Stimulated activated effector memory CD8-positive, alpha-beta T cell treated with anti-CD3 and anti-CD28 coated beads, Interleukin-12 subunit alpha, Interleukin-12 subunit beta, amount 100 ng/mL, for 72 hours (primary cell): ENCODE data around the gene ARHGEF25.
A peak's percentile ranks its signal among the peaks of the same experiment; 100 is the strongest.
"Not testable (repeated sequence)": the region's sequence is repeated elsewhere in the genome, so short reads cannot be mapped to it uniquely, and the experiment has no call there.

Experiments
- ATAC-seq: fragments of 150-1000 bp; cut with Tn5 transposase; 2 replicates; pipeline ENCODE4 v1.10.0; 2021
- DNase-seq, 2 donors: peaks; one replicate each; pipeline ENCODE4 v3.0.0; 2021 to 2022; ENCODE audit warnings: low spot score in 2 of 2
- H3K27ac Mint-ChIP-seq: one replicate; pipeline ENCODE4 v1.8.0; 2022; ENCODE audit warnings: mild to moderate bottlenecking, mixed read lengths
- H3K36me3 Mint-ChIP-seq: one replicate; pipeline ENCODE4 v1.8.0; 2022; ENCODE audit warnings: mild to moderate bottlenecking, mixed read lengths
- H3K4me1 Mint-ChIP-seq: one replicate; pipeline ENCODE4 v1.8.0; 2022; ENCODE audit warnings: mixed read lengths
- H3K4me3 Mint-ChIP-seq: one replicate; pipeline ENCODE4 v1.8.0; 2022; ENCODE audit warnings: mild to moderate bottlenecking, mixed read lengths
- H3K9me3 Mint-ChIP-seq: one replicate; pipeline ENCODE4 v1.8.0; 2022; ENCODE audit warnings: mixed read lengths

Gene ARHGEF25

DNA sequence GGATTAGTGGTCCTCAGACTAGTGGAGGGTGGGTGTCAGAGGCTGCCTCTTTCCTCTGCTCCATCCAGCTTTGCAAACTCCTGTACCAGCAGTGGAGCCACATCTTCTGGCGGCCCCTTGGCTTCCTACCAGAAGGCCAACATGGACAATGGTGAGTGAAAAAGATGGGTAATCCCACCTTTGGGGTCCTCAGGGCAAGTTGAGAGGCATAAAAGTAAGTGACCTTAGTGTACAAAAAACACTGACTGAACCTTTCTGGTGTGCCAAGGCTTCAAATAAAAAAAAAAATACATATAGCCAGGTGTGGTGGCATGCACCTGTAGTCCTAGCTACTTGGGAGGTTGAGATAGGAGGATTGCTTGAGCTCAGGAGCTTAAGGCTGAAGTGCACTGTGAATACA, 29.4 kb upstream of the ARHGEF25 start:
- ATAC-seq: no peak
- H3K4me1 Mint-ChIP-seq: peaks cover 8% of the 10 kb centered on the region

GRCh38 chr12:57582440-57582839, 28.8 kb upstream of the ARHGEF25 start:
- Mint-ChIP-seq H3K27ac (no peak overlapping the region), H3K4me1 (peaks cover 8% of the 10 kb centered on the region), H3K36me3 (no peaks in the 10 kb centered on the region), H3K4me3 (no peak overlapping the region), H3K9me3 (no peaks in the 10 kb centered on the region)
- ATAC-seq (no peak), DNase-seq (no peak)

More for the DNA sequence above, 29.4 kb upstream of the ARHGEF25 start:
- Mint-ChIP-seq H3K27ac (no peak overlapping the region), H3K36me3 (no peaks in the 10 kb centered on the region), H3K9me3 (no peaks in the 10 kb centered on the region), H3K4me3 (no peak overlapping the region)
- no peak for DNase-seq

DNA sequence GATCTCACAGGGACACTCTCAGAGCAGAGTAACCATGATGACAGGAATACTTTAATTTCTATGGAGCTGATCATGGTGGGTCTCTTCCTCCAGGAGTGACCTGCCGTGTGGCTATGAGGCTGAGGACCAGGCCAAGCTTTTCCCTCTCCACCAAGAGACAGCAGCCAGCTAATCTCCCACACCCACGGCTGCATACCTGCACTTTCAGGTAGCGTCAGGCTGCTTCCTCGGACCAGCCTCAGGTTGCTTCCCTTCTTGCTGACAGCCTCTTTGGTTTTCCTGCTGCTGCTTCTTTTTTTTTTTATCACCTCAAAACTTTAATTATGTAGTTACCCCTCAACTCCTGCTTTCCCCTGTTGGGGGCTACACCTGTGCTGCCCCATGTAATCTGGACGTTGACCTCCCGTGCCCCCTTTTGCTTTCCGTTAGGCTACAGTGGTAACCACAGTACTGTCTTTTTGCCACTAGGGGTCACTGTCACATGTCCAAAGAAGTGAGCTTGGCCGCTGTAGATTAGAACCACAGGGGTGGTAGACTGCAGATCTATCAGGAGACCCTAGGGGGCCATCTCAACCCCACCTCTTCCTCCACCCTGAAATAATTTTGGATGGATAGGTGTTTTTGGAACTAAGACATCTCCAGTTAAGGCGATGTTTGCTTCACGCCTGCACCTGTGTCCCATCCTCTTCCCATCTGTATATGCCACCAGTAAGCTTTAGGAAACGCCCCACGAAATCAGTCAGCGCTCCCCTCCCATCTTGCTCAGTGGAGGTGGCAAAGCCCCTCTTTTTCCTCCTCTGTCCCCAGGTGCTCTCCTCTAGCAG, 28.0 kb upstream of the ARHGEF25 start:
- Mint-ChIP-seq H3K36me3 (no peaks in the 10 kb centered on the region), H3K9me3 (no peaks in the 10 kb centered on the region), H3K4me3 (no peak overlapping the region), H3K27ac (no peak overlapping the region), H3K4me1 (peaks cover 8% of the 10 kb centered on the region)
- peak; percentile 95 for ATAC-seq
- DNase-seq: peak; percentile 54 to 82

- no peak for ATAC-seq
- Mint-ChIP-seq H3K4me3 (no peak overlapping the region), H3K4me1 (peaks cover 8% of the 10 kb centered on the region)
Observed at GRCh38 chr12:57584050-57584449, 27.2 kb upstream of the ARHGEF25 start.

GRCh38 chr12:57584690-57585089, 26.5 kb upstream of the ARHGEF25 start:
- H3K9me3 Mint-ChIP-seq: no peaks in the 10 kb centered on the region
- ATAC-seq (no peak), DNase-seq (no peak)
- H3K27ac Mint-ChIP-seq: no peak overlapping the region
- no peak overlapping the region for H3K4me3 Mint-ChIP-seq
- H3K36me3 Mint-ChIP-seq: no peaks in the 10 kb centered on the region
- peaks cover 8% of the 10 kb centered on the region for H3K4me1 Mint-ChIP-seq

More at GRCh38 chr12:57584050-57584449, 27.2 kb upstream of the ARHGEF25 start:
- no peak overlapping the region for H3K27ac Mint-ChIP-seq
- no peaks in the 10 kb centered on the region for H3K9me3 Mint-ChIP-seq
- DNase-seq: no peak
- no peaks in the 10 kb centered on the region for H3K36me3 Mint-ChIP-seq

GRCh38 chr12:57585156-57585555, 26.1 kb upstream of the ARHGEF25 start:
- H3K9me3 Mint-ChIP-seq: no peaks in the 10 kb centered on the region
- ATAC-seq (no peak), DNase-seq (no peak)
- no peaks in the 10 kb centered on the region for H3K36me3 Mint-ChIP-seq
- H3K27ac Mint-ChIP-seq: no peak overlapping the region
- H3K4me1 Mint-ChIP-seq: peaks cover 10% of the 10 kb centered on the region
- H3K4me3 Mint-ChIP-seq: no peak overlapping the region

DNA sequence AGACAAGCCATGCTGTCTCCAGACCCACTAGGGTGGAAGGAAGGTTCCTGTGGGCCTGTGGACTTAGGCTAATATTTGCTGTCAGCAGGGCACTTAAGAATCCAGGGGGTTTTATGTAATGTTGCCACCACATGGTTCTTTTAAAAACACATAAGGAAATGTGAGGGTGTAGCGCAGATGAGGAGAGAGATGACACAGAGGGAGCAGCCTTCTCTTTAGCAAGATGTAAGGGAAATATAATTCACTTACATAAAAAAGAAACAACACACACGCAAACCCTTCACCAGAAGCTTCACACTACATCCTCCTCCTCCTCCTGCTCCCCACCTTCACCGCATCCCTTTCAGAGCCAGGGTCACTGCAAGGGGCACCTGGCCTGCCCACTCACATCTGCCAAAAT, 25.1 kb upstream of the ARHGEF25 start:
- H3K4me3 Mint-ChIP-seq: no peak overlapping the region
- no peak overlapping the region for H3K27ac Mint-ChIP-seq
- peaks cover 16% of the 10 kb centered on the region for H3K4me1 Mint-ChIP-seq

DNA sequence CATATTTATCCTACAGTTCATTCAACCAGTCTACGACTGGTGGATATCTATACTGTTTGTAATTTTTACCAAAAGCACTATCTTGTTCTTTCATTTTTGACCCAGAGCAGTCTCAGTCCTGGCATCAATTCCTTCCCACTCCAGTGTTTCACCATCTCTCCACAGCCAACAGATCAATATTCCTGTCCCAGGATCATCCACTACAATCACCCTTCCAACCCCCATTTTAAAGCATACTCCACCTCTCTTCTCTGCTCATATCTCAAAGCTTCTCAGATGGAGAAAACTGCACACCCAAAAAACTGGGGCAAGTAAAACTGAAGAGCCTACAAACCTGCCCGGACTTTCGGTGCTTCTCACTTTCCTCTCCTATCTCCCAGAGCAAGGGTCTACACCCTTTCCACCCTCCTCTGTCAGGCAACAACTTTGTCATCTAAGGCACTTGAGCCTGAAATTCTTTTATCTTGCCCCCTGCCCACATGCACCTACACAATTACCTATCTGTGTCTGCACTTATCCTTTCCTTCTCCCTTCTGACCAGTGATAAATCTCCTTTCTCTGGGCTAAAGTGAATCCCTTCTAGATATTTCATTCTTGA, 24.3 kb upstream of the ARHGEF25 start:
- ATAC-seq: no peak
- H3K4me1 Mint-ChIP-seq: peaks cover 23% of the 10 kb centered on the region
- DNase-seq: no peak

More for the DNA sequence above, 25.1 kb upstream of the ARHGEF25 start:
- Mint-ChIP-seq H3K36me3 (no peaks in the 10 kb centered on the region), H3K9me3 (no peaks in the 10 kb centered on the region)
- no peak for ATAC-seq
- DNase-seq: no peak

GRCh38 chr12:57588951-57589610, 22.2 kb upstream of the ARHGEF25 start:
- H3K4me3 Mint-ChIP-seq, DNase-seq, H3K27ac Mint-ChIP-seq, ATAC-seq, H3K9me3 Mint-ChIP-seq: not testable (repeated sequence)
- Mint-ChIP-seq H3K36me3 (peaks cover 12% of the 10 kb centered on the region), H3K4me1 (peaks cover 24% of the 10 kb centered on the region)

More for the DNA sequence above, 24.3 kb upstream of the ARHGEF25 start:
- Mint-ChIP-seq H3K27ac (no peak overlapping the region), H3K36me3 (peaks cover 6% of the 10 kb centered on the region), H3K9me3 (no peaks in the 10 kb centered on the region), H3K4me3 (no peak overlapping the region)

GRCh38 chr12:57590479-57590863, 20.8 kb upstream of the ARHGEF25 start:
- peaks cover 24% of the 10 kb centered on the region for H3K4me1 Mint-ChIP-seq
- no peaks in the 10 kb centered on the region for H3K9me3 Mint-ChIP-seq
- DNase-seq (no peak), ATAC-seq (no peak)
- peak overlapping the region; percentile 88 for H3K27ac Mint-ChIP-seq
- H3K36me3 Mint-ChIP-seq: peaks cover 25% of the 10 kb centered on the region
- peak overlapping the region; percentile 84 for H3K4me3 Mint-ChIP-seq

DNA sequence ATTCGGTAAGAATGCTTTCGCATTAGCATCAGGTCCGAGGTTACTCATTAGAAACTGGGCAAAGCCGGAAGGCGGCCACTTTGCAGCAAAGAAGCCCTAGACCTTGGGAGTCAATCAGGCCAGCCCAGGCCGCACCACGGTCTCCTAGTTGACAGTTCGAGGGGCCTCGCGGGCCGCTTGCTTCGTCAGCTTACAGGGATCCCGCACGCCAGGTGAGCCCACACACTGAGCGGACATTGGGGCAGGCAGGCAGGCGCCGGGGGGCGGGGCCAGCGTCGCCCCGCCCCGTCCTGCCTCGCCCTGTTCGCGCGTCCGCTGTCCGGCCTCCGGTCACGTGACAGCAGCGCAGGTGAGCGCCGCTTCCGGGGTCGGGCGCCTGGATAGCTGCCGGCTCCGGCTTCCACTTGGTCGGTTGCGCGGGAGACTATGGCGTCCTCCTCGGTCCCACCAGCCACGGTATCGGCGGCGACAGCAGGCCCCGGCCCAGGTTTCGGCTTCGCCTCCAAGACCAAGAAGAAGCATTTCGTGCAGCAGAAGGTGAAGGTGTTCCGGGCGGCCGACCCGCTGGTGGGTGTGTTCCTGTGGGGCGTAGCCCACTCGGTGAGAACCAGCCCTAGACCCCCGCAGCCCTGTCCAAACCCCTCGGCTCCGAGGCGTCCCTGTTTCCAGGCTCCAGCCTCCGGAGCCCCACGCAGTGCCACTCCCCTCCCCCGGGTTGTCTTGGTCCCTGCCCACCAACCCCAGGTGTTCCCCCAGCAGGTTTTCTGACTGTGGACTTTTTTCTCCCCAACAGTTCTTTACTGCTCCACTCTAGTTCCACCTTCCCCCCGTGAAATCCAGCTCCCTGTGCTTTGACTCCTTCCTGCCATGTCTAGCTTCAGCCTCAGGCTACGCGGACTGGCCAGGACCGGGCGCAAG, 20.1 kb upstream of the ARHGEF25 start, which contains the start of gene PIP4K2C:
Gene PIP4K2C (plus strand): TSS at position 329 of the 918 bp plus-strand sequence. CDS start 98 bp downstream, at position 427.
- peak; percentile 95 for ATAC-seq
- H3K4me1 Mint-ChIP-seq: peaks cover 24% of the 10 kb centered on the region
- H3K27ac Mint-ChIP-seq: peak within 1 kb of the TSS; percentile 88
- H3K36me3 Mint-ChIP-seq: peaks cover 32% of the 10 kb centered on the region
- peak within 1 kb of the TSS; percentile 84 for H3K4me3 Mint-ChIP-seq
- DNase-seq: peak; percentile 64 to 89
- no peaks in the 10 kb centered on the region for H3K9me3 Mint-ChIP-seq

DNA sequence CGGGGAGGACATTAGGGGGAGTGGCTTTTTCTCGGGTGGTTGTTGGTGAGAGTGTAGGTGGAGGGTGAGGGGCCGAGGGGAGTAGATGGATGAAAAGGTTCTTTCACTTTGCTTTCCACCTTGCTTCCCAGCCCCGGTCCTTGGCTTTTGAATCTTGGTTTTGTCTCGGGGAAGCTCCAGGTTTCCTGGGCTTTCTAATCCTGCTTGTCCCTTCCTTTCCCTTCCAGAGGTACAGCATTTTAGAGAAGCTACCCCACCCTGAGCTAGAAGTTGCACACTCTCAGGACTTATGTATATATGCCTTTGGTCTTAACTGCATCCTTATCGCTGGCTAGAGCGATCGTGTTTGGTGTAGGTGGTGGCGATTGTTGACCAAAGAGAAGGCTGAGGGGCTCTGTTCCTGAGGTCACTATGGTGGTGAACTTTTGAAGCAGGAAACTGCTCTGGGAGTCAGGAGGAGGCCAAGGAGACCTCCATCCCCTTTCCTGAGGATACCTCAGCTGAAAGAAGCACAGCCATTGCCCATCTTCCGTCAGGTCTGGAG, 19.4 kb upstream of the ARHGEF25 start:
- H3K4me1 Mint-ChIP-seq: peaks cover 24% of the 10 kb centered on the region
- peak overlapping the region; percentile 84 for H3K4me3 Mint-ChIP-seq

GRCh38 chr12:57592551-57593165, 18.6 kb upstream of the ARHGEF25 start:
- ATAC-seq (no peak), DNase-seq (no peak)
- Mint-ChIP-seq H3K4me3 (peak overlapping the region; percentile 84), H3K9me3 (no peaks in the 10 kb centered on the region), H3K36me3 (peaks cover 47% of the 10 kb centered on the region), H3K27ac (peak overlapping the region; percentile 88), H3K4me1 (peaks cover 24% of the 10 kb centered on the region)

More for the DNA sequence above, 19.4 kb upstream of the ARHGEF25 start:
- Mint-ChIP-seq H3K9me3 (no peaks in the 10 kb centered on the region), H3K27ac (peak overlapping the region; percentile 88), H3K36me3 (peaks cover 39% of the 10 kb centered on the region)
- no peak for ATAC-seq
- no peak for DNase-seq

- Mint-ChIP-seq H3K4me1 (peaks cover 24% of the 10 kb centered on the region), H3K36me3 (peaks cover 53% of the 10 kb centered on the region), H3K27ac (no peak overlapping the region), H3K4me3 (no peak overlapping the region), H3K9me3 (no peaks in the 10 kb centered on the region)
- no peak for DNase-seq
- no peak for ATAC-seq
Observed at GRCh38 chr12:57593187-57593586, 18.0 kb upstream of the ARHGEF25 start.
